ENCODE measurements around the gene RAB40B. TPM values are rescaled to one million over a fixed set of nuclear protein-coding genes. Genes with fewer than 3 reads are reported as not detected.

Gene RAB40B
- total and polyA plus RNA-seq, 4 donors, result 2.9 to 12.1 (median 10.5) TPM

- H3K27ac ChIP-seq (ENCODE audit: low read depth in 1 of 2, low read length in 2 of 2), result no peak overlapping the region
- WGBS, result 94% methylated on average over 28 of the region's 28 CpGs
- DNase-seq (ENCODE audit: low spot score), result no peak
- no peak overlapping the region for H3K9ac ChIP-seq (ENCODE audit: low read depth in 1 of 2, low read length in 2 of 2)
- H3K4me3 ChIP-seq (ENCODE audit: low read depth in 1 of 3, low read length in 3 of 3), result no peak overlapping the region
- no peaks in the 10 kb centered on the region for H3K27me3 ChIP-seq (ENCODE audit: control insufficient read depth in 4 of 4, insufficient read depth in 4 of 4, low read length in 3 of 4)
- H3K36me3 ChIP-seq (ENCODE audit: control insufficient read depth in 4 of 4, insufficient read depth in 3 of 4, low read depth in 1 of 4, low read length in 3 of 4), result no peaks in the 10 kb centered on the region
- H3K9me3 ChIP-seq (ENCODE audit: control insufficient read depth in 4 of 4, low read length in 3 of 4), result no peaks in the 10 kb centered on the region
- TF ChIP-seq HNF4A (conservative IDR thresholded peaks at IDR 0.05), result no peak
- TF ChIP-seq RXRA (IDR thresholded peaks at IDR 0.05), result no peak
- TF ChIP-seq ZBTB33 (IDR thresholded peaks at IDR 0.05), result no peak
- no peak for TF ChIP-seq EGR1 (IDR thresholded peaks at IDR 0.05; ENCODE audit: low read depth in 2 of 2)
- TF ChIP-seq JUND (IDR thresholded peaks at IDR 0.05), result no peak
- TF ChIP-seq ATF3 (IDR thresholded peaks at IDR 0.05), result no peak
- no peak for TF ChIP-seq SP1 (IDR thresholded peaks at IDR 0.05)
- TF ChIP-seq FOXA2 (IDR thresholded peaks at IDR 0.05), result no peak
- TF ChIP-seq FOXA1 (IDR thresholded peaks at IDR 0.05), result no peak
- no peak for TF ChIP-seq NR2F2 (IDR thresholded peaks at IDR 0.05)
- no peak for TF ChIP-seq MAX (IDR thresholded peaks at IDR 0.05)
- no peak for TF ChIP-seq YY1 (IDR thresholded peaks at IDR 0.05)
- TF ChIP-seq CTCF (IDR thresholded peaks at IDR 0.05; ENCODE audit: low read depth, low read length, missing input control), result no peak
- TF ChIP-seq HNF4G (IDR thresholded peaks at IDR 0.05), result no peak
- no peak for TF ChIP-seq REST (IDR thresholded peaks at IDR 0.05)
- no peak for TF ChIP-seq TAF1 (conservative IDR thresholded peaks at IDR 0.05)
- peaks cover 1 to 7% (median 3%) of the 10 kb centered on the region in 4 donors for H3K4me1 ChIP-seq (ENCODE audit: control insufficient read depth in 4 of 4, insufficient read depth in 4 of 4, low read length in 3 of 4)
These were observed 31.4 kb downstream of the RAB40B start for GRCh38 chr17:82666931-82667667.

Measured in liver (tissue), 9 donors.